ENCODE data around the gene ZNF521. TPM values are rescaled to one million over a fixed set of nuclear protein-coding genes. Genes with fewer than 3 reads are reported as not detected.

ZNF521 gene
- total RNA-seq, 3 donors from 2014 or later: 30.2 to 67.5 (median 51.8) TPM

GRCh38 chr18:25348386-25349130 lies 3.4 kb downstream of the ZNF521 start:
- Histone ChIP-seq H3K9me3 (no peaks in the 10 kb centered on the region), H3K36me3 (no peaks in the 10 kb centered on the region), H3K27ac (peak overlapping the region; percentile 93 to 100), H3K4me1 (no peaks in the 10 kb centered on the region), H3K4me3 (peak overlapping the region; percentile 77 to 79 (median 78)), H3K27me3 (no peaks in the 10 kb centered on the region)
- no peak for TF ChIP-seq CTCF (IDR thresholded peaks at IDR 0.05)
- no peak for TF ChIP-seq POLR2A (IDR thresholded peaks at IDR 0.05)
- DNase-seq (ENCODE audit: low spot score in 2 of 2): peak in 1 of 2 donors; percentile 32
- intact Hi-C loops (cut with DNase I; ENCODE audit: low total_unique reads): no loop called here

GRCh38 chr18:25346561-25346960 lies 5.4 kb downstream of the ZNF521 start:
- no peaks in the 10 kb centered on the region for H3K36me3 ChIP-seq
- DNase-seq (ENCODE audit: low spot score in 2 of 2): no peak
- no peaks in the 10 kb centered on the region for H3K4me1 ChIP-seq
- TF ChIP-seq POLR2AphosphoS5 (IDR thresholded peaks at IDR 0.05) (no peak), CTCF (IDR thresholded peaks at IDR 0.05) (no peak), POLR2A (IDR thresholded peaks at IDR 0.05) (no peak)
- no peak overlapping the region for H3K4me3 ChIP-seq
- H3K27me3 ChIP-seq: no peaks in the 10 kb centered on the region
- H3K27ac ChIP-seq: peak overlapping the region; percentile 93 to 100
- no peaks in the 10 kb centered on the region for H3K9me3 ChIP-seq
- intact Hi-C loops (cut with DNase I; ENCODE audit: low total_unique reads): no loop called here

GRCh38 chr18:25345081-25345866 lies 6.7 kb downstream of the ZNF521 start:
- no peak for DNase-seq (ENCODE audit: low spot score in 2 of 2)
- Histone ChIP-seq H3K4me3 (peak overlapping the region in 1 of 3 donors; percentile 36), H3K4me1 (no peaks in the 10 kb centered on the region), H3K36me3 (no peaks in the 10 kb centered on the region), H3K27me3 (no peaks in the 10 kb centered on the region), H3K9me3 (no peaks in the 10 kb centered on the region), H3K27ac (peak overlapping the region; percentile 49 to 54)
- intact Hi-C loops (cut with DNase I; ENCODE audit: low total_unique reads): no loop called here
- TF ChIP-seq POLR2AphosphoS5 (IDR thresholded peaks at IDR 0.05) (no peak), POLR2A (IDR thresholded peaks at IDR 0.05) (no peak), CTCF (IDR thresholded peaks at IDR 0.05) (no peak)

- H3K9me3 ChIP-seq: no peaks in the 10 kb centered on the region
- no peaks in the 10 kb centered on the region for H3K4me1 ChIP-seq
- DNase-seq (ENCODE audit: low spot score in 2 of 2): no peak
- intact Hi-C loops (cut with DNase I; ENCODE audit: low total_unique reads): no loop called here
- H3K4me3 ChIP-seq: no peak overlapping the region
- no peak for TF ChIP-seq POLR2A (IDR thresholded peaks at IDR 0.05)
- TF ChIP-seq POLR2AphosphoS5 (IDR thresholded peaks at IDR 0.05): no peak
- TF ChIP-seq CTCF (IDR thresholded peaks at IDR 0.05): no peak
- no peak overlapping the region for H3K27ac ChIP-seq
- H3K27me3 ChIP-seq: no peaks in the 10 kb centered on the region
- no peaks in the 10 kb centered on the region for H3K36me3 ChIP-seq
Observed at GRCh38 chr18:25341831-25342230, 10.1 kb downstream of the ZNF521 start.

GRCh38 chr18:25340762-25341161 lies 11.2 kb downstream of the ZNF521 start:
- intact Hi-C loops (cut with DNase I; ENCODE audit: low total_unique reads): no loop called here
- no peaks in the 10 kb centered on the region for H3K36me3 ChIP-seq
- no peak overlapping the region for H3K4me3 ChIP-seq
- TF ChIP-seq POLR2A (IDR thresholded peaks at IDR 0.05) (no peak), POLR2AphosphoS5 (IDR thresholded peaks at IDR 0.05) (no peak), CTCF (IDR thresholded peaks at IDR 0.05) (no peak)
- no peak for DNase-seq (ENCODE audit: low spot score in 2 of 2)
- H3K9me3 ChIP-seq: no peaks in the 10 kb centered on the region
- no peaks in the 10 kb centered on the region for H3K27me3 ChIP-seq
- no peak overlapping the region for H3K27ac ChIP-seq
- no peaks in the 10 kb centered on the region for H3K4me1 ChIP-seq

Data from breast epithelium (tissue), 4 donors.